ENCODE data around the gene COL9A3.

COL9A3 gene

DNA sequence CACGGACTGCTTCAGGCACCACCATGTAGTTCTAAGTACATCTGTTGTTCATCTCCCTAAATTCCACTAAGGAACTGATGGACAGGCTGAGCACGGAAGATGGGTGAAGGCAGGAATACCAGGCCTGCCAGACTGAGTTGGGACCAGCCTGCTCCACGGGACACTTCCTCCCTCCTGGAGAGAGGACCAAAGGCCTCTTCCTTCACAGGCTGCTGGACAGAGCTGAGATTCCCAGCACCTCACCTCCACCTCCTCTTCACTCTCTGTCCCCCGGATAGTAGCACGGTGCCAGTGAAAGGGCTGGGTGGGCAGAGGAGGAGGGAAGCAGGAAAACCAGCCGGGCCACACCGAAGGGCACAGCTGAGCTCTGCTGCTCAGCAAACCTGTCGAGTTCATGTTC lies 67.7 kb downstream of the COL9A3 start:
- Histone ChIP-seq H2BK15ac (ENCODE audit: low read depth, poor library complexity, severe bottlenecking) (no peak overlapping the region), H3K27me3 (ENCODE audit: control insufficient read depth in 1 of 2, insufficient read depth in 1 of 2, low read length in 2 of 2) (no peaks in the 10 kb centered on the region), H3K4me1 (ENCODE audit: control insufficient read depth, insufficient read depth, low read depth, low read length) (peaks cover 31% of the 10 kb centered on the region), H3K4ac (ENCODE audit: low read depth in 1 of 2, low read length in 2 of 2) (no peak overlapping the region), H2AK5ac (ENCODE audit: low read length, severe bottlenecking) (no peak overlapping the region), H3K36me3 (ENCODE audit: control insufficient read depth in 1 of 2, insufficient read depth in 2 of 2, low read depth in 1 of 2, low read length in 2 of 2) (peaks cover 61 to 67% of the 10 kb centered on the region in 2 experiments), H3K4me2 (ENCODE audit: low read length, poor library complexity, severe bottlenecking) (no peak overlapping the region), H3K18ac (ENCODE audit: low read depth in 1 of 2, low read length in 2 of 2) (no peak overlapping the region), H3K9me3 (ENCODE audit: control insufficient read depth, low read length) (no peaks in the 10 kb centered on the region), H3K9ac (ENCODE audit: low read length) (no peak overlapping the region), H3K23ac (ENCODE audit: low read length in 2 of 2) (no peak overlapping the region), H2BK12ac (ENCODE audit: low read length in 2 of 2) (no peak overlapping the region), H4K8ac (ENCODE audit: low read length) (no peak overlapping the region), H2AFZ (ENCODE audit: low read depth, low read length) (no peak overlapping the region), H3K79me1 (replicated peaks; ENCODE audit: low read length, poor library complexity, severe bottlenecking) (peaks cover 30% of the 10 kb centered on the region), H2BK5ac (ENCODE audit: low read depth, low read length, poor library complexity, severe bottlenecking) (no peak overlapping the region), H2BK120ac (ENCODE audit: low read depth, low read length) (no peak overlapping the region), H3K27ac (ENCODE audit: low read length, poor library complexity, severe bottlenecking) (no peak overlapping the region), H4K91ac (ENCODE audit: low read length) (no peak overlapping the region), H3K4me3 (ENCODE audit: insufficient read depth in 1 of 2, low read depth in 1 of 2, low read length in 2 of 2) (no peak overlapping the region), H3K14ac (ENCODE audit: low read length in 2 of 2) (peak overlapping the region in 1 of 2 experiments; percentile 38)
- no peak for DNase-seq
- whole genome bisulfite sequencing = 91% methylated on average over 8 of the region's 8 CpGs

DNA sequence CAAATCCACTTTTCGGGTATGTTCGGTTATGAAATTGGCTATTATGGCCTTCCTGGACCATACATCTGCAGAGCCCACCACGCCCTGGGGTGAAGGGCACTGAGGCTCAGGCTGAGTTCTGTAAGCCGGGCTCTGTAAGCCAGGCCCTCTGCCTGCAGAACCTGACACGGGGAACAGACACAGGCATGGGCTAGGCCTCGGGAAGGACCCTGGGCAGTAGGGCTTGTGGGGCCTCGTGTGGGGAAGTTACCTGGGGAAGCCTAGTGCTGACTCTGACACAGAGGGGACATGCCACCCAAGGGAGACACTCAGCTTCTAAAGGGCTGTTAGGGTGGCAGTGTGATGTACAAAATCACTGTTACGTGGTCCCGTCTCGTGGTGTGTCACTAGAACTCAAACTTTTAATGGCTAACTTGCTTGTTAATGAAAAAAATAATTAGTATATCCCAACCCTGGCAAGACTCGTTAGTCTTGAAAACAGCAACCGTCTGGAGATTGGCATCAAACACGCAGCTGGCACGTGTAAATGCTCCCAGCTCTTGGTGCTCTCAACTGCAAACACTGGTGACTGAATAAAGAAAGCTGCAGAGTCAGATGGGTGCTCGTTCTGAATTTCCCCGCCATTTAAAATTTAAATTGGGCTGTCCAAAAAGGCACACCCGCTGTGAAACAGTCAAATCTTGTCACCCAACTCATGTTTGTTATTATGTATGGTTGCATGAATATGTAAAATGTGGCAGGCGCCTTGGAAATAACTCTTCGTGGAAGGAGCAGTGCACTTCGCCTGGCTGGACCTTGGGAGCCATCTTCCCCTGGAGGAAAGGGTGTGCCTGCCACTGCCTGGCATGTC lies 68.4 kb downstream of the COL9A3 start:
- Histone ChIP-seq H3K4me3 (ENCODE audit: insufficient read depth in 1 of 2, low read depth in 1 of 2, low read length in 2 of 2) (no peak overlapping the region), H3K4me2 (ENCODE audit: low read length, poor library complexity, severe bottlenecking) (no peak overlapping the region), H3K18ac (ENCODE audit: low read depth in 1 of 2, low read length in 2 of 2) (no peak overlapping the region), H3K9ac (ENCODE audit: low read length) (no peak overlapping the region), H3K36me3 (ENCODE audit: control insufficient read depth in 1 of 2, insufficient read depth in 2 of 2, low read depth in 1 of 2, low read length in 2 of 2) (peaks cover 66 to 67% of the 10 kb centered on the region in 2 experiments), H3K4ac (ENCODE audit: low read depth in 1 of 2, low read length in 2 of 2) (no peak overlapping the region), H4K91ac (ENCODE audit: low read length) (peak overlapping the region; percentile 53), H3K27me3 (ENCODE audit: control insufficient read depth in 1 of 2, insufficient read depth in 1 of 2, low read length in 2 of 2) (no peaks in the 10 kb centered on the region), H2BK12ac (ENCODE audit: low read length in 2 of 2) (no peak overlapping the region), H3K14ac (ENCODE audit: low read length in 2 of 2) (no peak overlapping the region), H2AK5ac (ENCODE audit: low read length, severe bottlenecking) (peak overlapping the region; percentile 11), H3K79me1 (replicated peaks; ENCODE audit: low read length, poor library complexity, severe bottlenecking) (peaks cover 27% of the 10 kb centered on the region), H3K4me1 (ENCODE audit: control insufficient read depth, insufficient read depth, low read depth, low read length) (peaks cover 31% of the 10 kb centered on the region), H3K9me3 (ENCODE audit: control insufficient read depth, low read length) (no peaks in the 10 kb centered on the region), H3K27ac (ENCODE audit: low read length, poor library complexity, severe bottlenecking) (no peak overlapping the region), H3K23ac (ENCODE audit: low read length in 2 of 2) (no peak overlapping the region), H2AFZ (ENCODE audit: low read depth, low read length) (no peak overlapping the region), H4K8ac (ENCODE audit: low read length) (no peak overlapping the region), H2BK120ac (ENCODE audit: low read depth, low read length) (no peak overlapping the region), H2BK5ac (ENCODE audit: low read depth, low read length, poor library complexity, severe bottlenecking) (no peak overlapping the region), H2BK15ac (ENCODE audit: low read depth, poor library complexity, severe bottlenecking) (no peak overlapping the region)
- no peak for DNase-seq
- 97% methylated on average over 20 of the region's 20 CpGs for WGBS

DNA sequence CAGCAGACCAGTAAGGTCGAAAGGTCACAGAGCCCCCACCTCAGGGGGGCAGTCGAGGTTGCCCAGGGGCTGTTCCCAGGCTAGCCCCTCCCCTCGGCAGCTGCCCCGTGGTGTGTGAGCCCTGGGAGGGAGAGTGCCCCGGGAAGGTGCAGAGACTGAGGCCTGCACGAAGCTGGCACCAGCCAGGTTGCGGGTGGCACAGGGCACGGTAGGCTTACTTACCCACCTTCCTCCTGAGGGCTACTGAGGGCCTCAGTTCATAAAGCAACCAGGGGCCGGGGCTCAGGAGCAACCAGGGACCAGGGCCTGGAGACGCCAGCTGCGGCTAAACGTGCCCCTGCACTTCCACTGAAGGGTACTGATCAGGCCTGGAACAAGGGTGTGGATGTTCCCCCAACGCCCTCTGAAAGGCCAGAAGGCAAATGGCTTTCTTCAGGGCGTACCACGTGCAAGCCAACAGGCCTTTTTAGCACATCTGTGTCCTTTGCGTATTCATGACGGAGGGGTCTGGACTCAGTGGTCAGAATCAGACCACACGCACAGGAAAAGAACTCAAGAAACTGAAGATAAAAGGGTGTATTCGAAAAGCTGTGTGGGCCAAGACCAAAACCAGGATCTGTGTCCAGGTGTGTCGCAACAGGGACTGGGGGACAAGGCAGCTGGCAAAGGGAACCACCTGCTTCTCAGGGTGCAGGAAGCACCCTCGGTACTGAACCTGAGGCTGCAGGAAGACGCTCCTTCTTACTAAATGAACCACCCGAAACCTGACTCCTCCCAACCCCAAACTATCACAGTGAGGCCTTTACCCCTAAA lies 69.3 kb downstream of the COL9A3 start:
- Histone ChIP-seq H2AFZ (ENCODE audit: low read depth, low read length) (no peak overlapping the region), H3K4me2 (ENCODE audit: low read length, poor library complexity, severe bottlenecking) (no peak overlapping the region), H2BK5ac (ENCODE audit: low read depth, low read length, poor library complexity, severe bottlenecking) (no peak overlapping the region), H3K9ac (ENCODE audit: low read length) (no peak overlapping the region), H2BK15ac (ENCODE audit: low read depth, poor library complexity, severe bottlenecking) (no peak overlapping the region), H4K91ac (ENCODE audit: low read length) (peak overlapping the region; percentile 53), H3K18ac (ENCODE audit: low read depth in 1 of 2, low read length in 2 of 2) (no peak overlapping the region), H2BK12ac (ENCODE audit: low read length in 2 of 2) (no peak overlapping the region), H3K9me3 (ENCODE audit: control insufficient read depth, low read length) (no peaks in the 10 kb centered on the region), H3K27ac (ENCODE audit: low read length, poor library complexity, severe bottlenecking) (no peak overlapping the region), H3K79me1 (replicated peaks; ENCODE audit: low read length, poor library complexity, severe bottlenecking) (peaks cover 21% of the 10 kb centered on the region), H2BK120ac (ENCODE audit: low read depth, low read length) (no peak overlapping the region), H3K36me3 (ENCODE audit: control insufficient read depth in 1 of 2, insufficient read depth in 2 of 2, low read depth in 1 of 2, low read length in 2 of 2) (peaks cover 66 to 70% of the 10 kb centered on the region in 2 experiments), H3K4ac (ENCODE audit: low read depth in 1 of 2, low read length in 2 of 2) (no peak overlapping the region), H3K4me1 (ENCODE audit: control insufficient read depth, insufficient read depth, low read depth, low read length) (peaks cover 31% of the 10 kb centered on the region), H3K14ac (ENCODE audit: low read length in 2 of 2) (no peak overlapping the region), H3K23ac (ENCODE audit: low read length in 2 of 2) (no peak overlapping the region), H4K8ac (ENCODE audit: low read length) (no peak overlapping the region), H3K4me3 (ENCODE audit: insufficient read depth in 1 of 2, low read depth in 1 of 2, low read length in 2 of 2) (no peak overlapping the region), H3K27me3 (ENCODE audit: control insufficient read depth in 1 of 2, insufficient read depth in 1 of 2, low read length in 2 of 2) (no peaks in the 10 kb centered on the region), H2AK5ac (ENCODE audit: low read length, severe bottlenecking) (no peak overlapping the region)
- DNase-seq = no peak
- WGBS = 94% methylated on average over 23 of the region's 23 CpGs

DNA sequence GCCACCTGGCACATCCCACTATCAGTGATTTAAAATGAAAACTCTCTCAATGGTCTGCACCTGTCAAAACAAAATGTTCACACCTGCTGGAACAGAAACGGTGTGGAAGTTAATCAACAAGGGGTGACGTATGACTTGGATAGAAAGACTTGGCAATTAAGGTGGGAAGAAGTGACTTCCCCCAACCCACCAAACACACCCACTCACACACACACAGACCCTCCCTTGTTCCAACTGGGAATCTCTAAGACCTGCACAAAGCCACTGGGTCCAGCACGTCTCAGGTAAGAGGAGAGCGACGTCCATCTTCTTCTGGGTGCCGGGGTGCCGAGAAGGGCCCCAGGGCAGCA lies 69.8 kb downstream of the COL9A3 start:
- Histone ChIP-seq H3K79me1 (replicated peaks; ENCODE audit: low read length, poor library complexity, severe bottlenecking) (peaks cover 21% of the 10 kb centered on the region), H3K27ac (ENCODE audit: low read length, poor library complexity, severe bottlenecking) (peak overlapping the region; percentile 25), H2AFZ (ENCODE audit: low read depth, low read length) (no peak overlapping the region), H3K14ac (ENCODE audit: low read length in 2 of 2) (no peak overlapping the region), H3K4me2 (ENCODE audit: low read length, poor library complexity, severe bottlenecking) (no peak overlapping the region), H3K4me1 (ENCODE audit: control insufficient read depth, insufficient read depth, low read depth, low read length) (peaks cover 31% of the 10 kb centered on the region), H2BK120ac (ENCODE audit: low read depth, low read length) (no peak overlapping the region), H2BK12ac (ENCODE audit: low read length in 2 of 2) (no peak overlapping the region), H3K23ac (ENCODE audit: low read length in 2 of 2) (no peak overlapping the region), H3K27me3 (ENCODE audit: control insufficient read depth in 1 of 2, insufficient read depth in 1 of 2, low read length in 2 of 2) (no peaks in the 10 kb centered on the region), H3K36me3 (ENCODE audit: control insufficient read depth in 1 of 2, insufficient read depth in 2 of 2, low read depth in 1 of 2, low read length in 2 of 2) (peaks cover 64 to 70% of the 10 kb centered on the region in 2 experiments), H3K9ac (ENCODE audit: low read length) (no peak overlapping the region), H2BK15ac (ENCODE audit: low read depth, poor library complexity, severe bottlenecking) (no peak overlapping the region), H4K8ac (ENCODE audit: low read length) (peak overlapping the region; percentile 5), H2BK5ac (ENCODE audit: low read depth, low read length, poor library complexity, severe bottlenecking) (no peak overlapping the region), H3K9me3 (ENCODE audit: control insufficient read depth, low read length) (no peaks in the 10 kb centered on the region), H2AK5ac (ENCODE audit: low read length, severe bottlenecking) (peak overlapping the region; percentile 3), H3K4me3 (ENCODE audit: insufficient read depth in 1 of 2, low read depth in 1 of 2, low read length in 2 of 2) (no peak overlapping the region), H3K4ac (ENCODE audit: low read depth in 1 of 2, low read length in 2 of 2) (no peak overlapping the region), H4K91ac (ENCODE audit: low read length) (no peak overlapping the region), H3K18ac (ENCODE audit: low read depth in 1 of 2, low read length in 2 of 2) (no peak overlapping the region)
- DNase-seq = no peak
- WGBS = 94% methylated on average over 7 of the region's 7 CpGs

Data from mesenchymal stem cell (in vitro differentiated cells and primary cell).